Gastrocnemius medialis (tissue), 4 donors: Measurements from ENCODE around the gene POLR2B.

Experiments
- CTCF ChIP-seq, 5 experiments: fragments of 450-650 bp in 3 of 5; fragments of 200-600 bp in 2 of 5; sonication (generic) in 2 of 5; IDR thresholded peaks in 4 of 5; conservative IDR thresholded peaks in 1 of 5; 1 replicate in 4 of 5; 2 replicates in 1 of 5; pipeline ENCODE4 v1.5.1; 2016 to 2019; ENCODE audit warnings: antibody characterized with exemption in 5 of 5, mild to moderate bottlenecking in 3 of 5, moderate library complexity in 3 of 5
- POLR2A ChIP-seq, 2 donors: fragments of 450-650 bp; IDR thresholded peaks; one replicate each; pipeline ENCODE4 v1.6.1; 2017; ENCODE audit warnings: antibody characterized with exemption in 2 of 2, mild to moderate bottlenecking in 2 of 2, moderate library complexity in 2 of 2

- TF ChIP-seq CTCF (IDR thresholded peaks at IDR 0.05 in 4 of 5, conservative IDR thresholded peaks at IDR 0.05 in 1 of 5) (no peak), POLR2A (IDR thresholded peaks at IDR 0.05) (no peak)
Observed at GRCh38 chr4:56941403-56941802, 37.3 kb upstream of the POLR2B start.
